ENCODE measurements around the gene APBB1. TPM values are rescaled to one million over a fixed set of nuclear protein-coding genes. Genes with fewer than 3 reads are reported as not detected.

The APBB1 gene
- 10 to 100 TPM; 40.0 to 63.6 TPM for total RNA-seq

GRCh38 chr11:6419009-6419631 is at the start of gene APBB1:
TSS of gene APBB1 (minus strand) at chr11:6419094. CDS start at chr11:6411347, 7,747 bp downstream.
- H3K27me3 ChIP-seq (replicated peaks; ENCODE audit: insufficient read depth) = no peaks in the 10 kb centered on the region
- peak within 1 kb of the TSS; percentile 97 for H3K4me3 ChIP-seq
- no peak for DNase-seq (ENCODE audit: low spot score)
- H3K9me3 ChIP-seq = no peaks in the 10 kb centered on the region
- peak within 1 kb of the TSS; percentile 91 to 93 for H3K27ac ChIP-seq
- ATAC-seq (ENCODE audit: insufficient number of reproducible peaks, low FRiP score, low read depth) = peak; percentile 85
- TF ChIP-seq CTCF (IDR thresholded peaks at IDR 0.05) = no peak
- H3K36me3 ChIP-seq = no peaks in the 10 kb centered on the region
- H3K4me1 ChIP-seq (ENCODE audit: control insufficient read depth in 1 of 2, low read depth in 2 of 2) = peaks cover 5 to 24% of the 10 kb centered on the region in 2 donors

GRCh38 chr11:6459099-6459450 is 40.2 kb upstream of the APBB1 start:
- DNase-seq (ENCODE audit: low spot score) = no peak
- no peaks in the 10 kb centered on the region for H3K27me3 ChIP-seq (replicated peaks; ENCODE audit: insufficient read depth)
- H3K9me3 ChIP-seq = no peaks in the 10 kb centered on the region
- peaks cover 55% of the 10 kb centered on the region for H3K36me3 ChIP-seq
- H3K4me1 ChIP-seq (ENCODE audit: control insufficient read depth in 1 of 2, low read depth in 2 of 2) = no peaks in the 10 kb centered on the region
- no peak overlapping the region for H3K4me3 ChIP-seq
- no peak for ATAC-seq (ENCODE audit: insufficient number of reproducible peaks, low FRiP score, low read depth)
- no peak for TF ChIP-seq CTCF (IDR thresholded peaks at IDR 0.05)
- no peak overlapping the region for H3K27ac ChIP-seq

GRCh38 chr11:6458352-6459098 is 39.6 kb upstream of the APBB1 start:
- no peak overlapping the region for H3K27ac ChIP-seq
- ATAC-seq (ENCODE audit: insufficient number of reproducible peaks, low FRiP score, low read depth) (no peak), DNase-seq (ENCODE audit: low spot score) (no peak)
- H3K4me1 ChIP-seq (ENCODE audit: control insufficient read depth in 1 of 2, low read depth in 2 of 2) = no peaks in the 10 kb centered on the region
- no peaks in the 10 kb centered on the region for H3K27me3 ChIP-seq (replicated peaks; ENCODE audit: insufficient read depth)
- no peaks in the 10 kb centered on the region for H3K9me3 ChIP-seq
- H3K36me3 ChIP-seq = peaks cover 54% of the 10 kb centered on the region
- no peak for TF ChIP-seq CTCF (IDR thresholded peaks at IDR 0.05)
- H3K4me3 ChIP-seq = no peak overlapping the region

DNA sequence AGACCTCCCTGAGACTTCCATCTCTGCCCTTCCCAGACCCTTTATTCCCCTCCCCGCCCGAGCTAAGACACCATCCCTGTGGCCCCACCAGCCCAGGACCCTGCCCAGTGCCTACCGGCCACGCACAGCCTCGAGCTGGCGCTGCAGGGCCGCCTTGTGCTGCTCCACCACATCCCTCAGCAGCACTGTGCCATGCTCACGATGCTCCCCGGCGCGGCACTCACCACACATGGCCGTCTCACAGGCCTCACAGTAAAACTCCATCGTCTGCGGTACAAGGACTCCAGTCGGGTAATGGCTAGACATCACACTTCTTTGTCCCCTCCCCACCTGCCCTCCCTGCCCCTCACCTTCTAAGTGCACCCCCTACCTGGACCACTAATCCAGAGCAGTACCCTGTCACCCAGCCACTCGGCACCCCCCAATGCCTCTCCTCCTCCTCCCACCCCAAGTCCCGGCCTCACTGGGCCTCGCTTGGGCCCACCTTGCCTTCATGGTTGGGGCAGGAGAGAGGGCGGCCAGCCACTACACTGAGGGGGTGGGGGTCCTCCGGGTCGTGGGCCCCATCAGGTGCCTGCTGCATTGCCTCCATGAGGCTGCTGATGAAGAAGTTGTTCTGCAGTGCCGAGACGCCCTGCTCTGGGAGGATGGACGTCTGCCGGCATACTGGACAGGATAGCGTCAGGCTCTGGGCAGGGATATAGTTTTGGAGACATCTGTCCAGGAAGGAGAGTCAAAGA is 38.9 kb upstream of the APBB1 start:
- ATAC-seq (ENCODE audit: insufficient number of reproducible peaks, low FRiP score, low read depth) = no peak
- Histone ChIP-seq H3K27me3 (replicated peaks; ENCODE audit: insufficient read depth) (no peaks in the 10 kb centered on the region), H3K9me3 (no peaks in the 10 kb centered on the region), H3K27ac (no peak overlapping the region), H3K4me3 (no peak overlapping the region), H3K4me1 (ENCODE audit: control insufficient read depth in 1 of 2, low read depth in 2 of 2) (peaks cover 0 to 2% of the 10 kb centered on the region in 2 donors), H3K36me3 (peaks cover 55% of the 10 kb centered on the region)
- DNase-seq (ENCODE audit: low spot score) = no peak
- TF ChIP-seq CTCF (IDR thresholded peaks at IDR 0.05) = no peak

Measured in thoracic aorta (tissue), 2 donors.